HG03571 (cell line): Measurements from ENCODE around the gene PDCD7.
"Not testable (repeated sequence)": the region's sequence is repeated elsewhere in the genome, so short reads cannot be mapped to it uniquely, and the experiment has no call there.

Source experiments
- ATAC-seq: cut with Tn5 transposase; IDR thresholded peaks from one replicate; pipeline ENCODE4 v1.9.1; 2021; ENCODE audit not compliant: unreplicated experiment

PDCD7 gene

GRCh38 chr15:65130941-65131340 is 2.7 kb downstream of the PDCD7 start:
- ATAC-seq = no peak

- no peak for ATAC-seq
Observed at GRCh38 chr15:65115542-65115941, 18.1 kb downstream of the PDCD7 start.

- ATAC-seq = no peak
Observed at GRCh38 chr15:65115086-65115485, 18.5 kb downstream of the PDCD7 start, which contains the start of gene UBAP1L. TSS of gene UBAP1L (minus strand) at chr15:65115200. CDS start at chr15:65106215, 8,985 bp downstream.

- no peak for ATAC-seq
Observed at GRCh38 chr15:65110676-65111292, 22.8 kb downstream of the PDCD7 start.

- ATAC-seq = no peak
Observed at GRCh38 chr15:65106011-65106590, 27.5 kb downstream of the PDCD7 start.

- ATAC-seq = no peak
Observed at GRCh38 chr15:65105038-65105437, 28.6 kb downstream of the PDCD7 start.

- no peak for ATAC-seq
Observed at GRCh38 chr15:65102912-65103311, 30.7 kb downstream of the PDCD7 start.

- ATAC-seq = no peak
Observed at GRCh38 chr15:65101891-65102708, 31.5 kb downstream of the PDCD7 start.

- no peak for ATAC-seq
Observed at GRCh38 chr15:65101411-65101890, 32.2 kb downstream of the PDCD7 start.

GRCh38 chr15:65100442-65100841 is 33.2 kb downstream of the PDCD7 start:
- no peak for ATAC-seq

GRCh38 chr15:65099801-65100200 is 33.8 kb downstream of the PDCD7 start:
- ATAC-seq = not testable (repeated sequence)

- ATAC-seq = no peak
Observed at GRCh38 chr15:65099336-65099735, 34.3 kb downstream of the PDCD7 start.

- ATAC-seq = no peak
Observed at GRCh38 chr15:65097651-65098263, 35.9 kb downstream of the PDCD7 start.

- no peak for ATAC-seq
Observed at GRCh38 chr15:65096481-65097385, 36.9 kb downstream of the PDCD7 start.

- no peak for ATAC-seq
Observed at GRCh38 chr15:65095747-65096104, 37.9 kb downstream of the PDCD7 start.

- ATAC-seq = no peak
Observed at GRCh38 chr15:65095011-65095746, 38.4 kb downstream of the PDCD7 start.

- no peak for ATAC-seq
Observed at GRCh38 chr15:65094294-65094995, 39.2 kb downstream of the PDCD7 start.

- ATAC-seq = not testable (repeated sequence)
Observed at GRCh38 chr15:65093793-65094170, 39.8 kb downstream of the PDCD7 start.
